GM13976 (cell line): ENCODE data around the gene LHFPL3.
"Not testable (repeated sequence)": the region's sequence is repeated elsewhere in the genome, so short reads cannot be mapped to it uniquely, and the experiment has no call there.

Source experiments
- DNase-seq: peaks from one replicate; pipeline ENCODE4 v3.0.0; 2012; ENCODE audit warnings: low spot score
- in situ Hi-C: fragments of 300-500 bp; cut with MboI; formaldehyde crosslinking; loops from one replicate; pipeline ENCODE4 v1.12.0; 2022; ENCODE audit warnings: low sequenced_read_pairs, mixed read lengths, inconsistent platforms; ENCODE audit not compliant: unreplicated experiment
- TF ChIP-seq, protein P1 (sequence below): IDR thresholded peaks from 2 replicates; pipeline ENCODE4 v1.5.1; 2012; ENCODE audit warnings: borderline replicate concordance, mild to moderate bottlenecking; ENCODE audit not compliant: insufficient read depth; ENCODE audit errors: extremely low read depth, missing control alignments, control extremely low read depth

LHFPL3 gene

DNA sequence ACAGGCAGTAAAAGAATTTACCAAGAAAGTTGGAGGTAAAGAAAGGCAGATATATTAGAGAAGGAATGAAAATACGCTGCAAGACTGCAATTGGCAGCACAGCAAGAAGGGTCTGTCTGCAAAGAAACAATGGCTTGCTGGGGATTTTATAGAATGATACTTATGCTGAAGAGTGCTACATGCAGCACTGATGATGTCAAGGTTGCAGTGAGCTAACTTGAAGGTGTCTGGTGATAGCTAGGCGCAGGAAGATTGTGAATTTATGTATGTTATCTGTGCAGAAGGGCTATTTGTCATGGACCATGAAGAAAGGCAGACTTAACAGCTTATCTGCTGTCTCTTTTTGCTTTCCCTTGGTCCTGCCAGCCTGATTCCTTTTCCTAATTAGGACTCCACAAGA, 366.3 kb downstream of the LHFPL3 start:
- TF ChIP-seq, protein P1, sequence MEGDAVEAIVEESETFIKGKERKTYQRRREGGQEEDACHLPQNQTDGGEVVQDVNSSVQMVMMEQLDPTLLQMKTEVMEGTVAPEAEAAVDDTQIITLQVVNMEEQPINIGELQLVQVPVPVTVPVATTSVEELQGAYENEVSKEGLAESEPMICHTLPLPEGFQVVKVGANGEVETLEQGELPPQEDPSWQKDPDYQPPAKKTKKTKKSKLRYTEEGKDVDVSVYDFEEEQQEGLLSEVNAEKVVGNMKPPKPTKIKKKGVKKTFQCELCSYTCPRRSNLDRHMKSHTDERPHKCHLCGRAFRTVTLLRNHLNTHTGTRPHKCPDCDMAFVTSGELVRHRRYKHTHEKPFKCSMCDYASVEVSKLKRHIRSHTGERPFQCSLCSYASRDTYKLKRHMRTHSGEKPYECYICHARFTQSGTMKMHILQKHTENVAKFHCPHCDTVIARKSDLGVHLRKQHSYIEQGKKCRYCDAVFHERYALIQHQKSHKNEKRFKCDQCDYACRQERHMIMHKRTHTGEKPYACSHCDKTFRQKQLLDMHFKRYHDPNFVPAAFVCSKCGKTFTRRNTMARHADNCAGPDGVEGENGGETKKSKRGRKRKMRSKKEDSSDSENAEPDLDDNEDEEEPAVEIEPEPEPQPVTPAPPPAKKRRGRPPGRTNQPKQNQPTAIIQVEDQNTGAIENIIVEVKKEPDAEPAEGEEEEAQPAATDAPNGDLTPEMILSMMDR: no peak
- in situ Hi-C loops: no loop called here
- DNase-seq: no peak

DNA sequence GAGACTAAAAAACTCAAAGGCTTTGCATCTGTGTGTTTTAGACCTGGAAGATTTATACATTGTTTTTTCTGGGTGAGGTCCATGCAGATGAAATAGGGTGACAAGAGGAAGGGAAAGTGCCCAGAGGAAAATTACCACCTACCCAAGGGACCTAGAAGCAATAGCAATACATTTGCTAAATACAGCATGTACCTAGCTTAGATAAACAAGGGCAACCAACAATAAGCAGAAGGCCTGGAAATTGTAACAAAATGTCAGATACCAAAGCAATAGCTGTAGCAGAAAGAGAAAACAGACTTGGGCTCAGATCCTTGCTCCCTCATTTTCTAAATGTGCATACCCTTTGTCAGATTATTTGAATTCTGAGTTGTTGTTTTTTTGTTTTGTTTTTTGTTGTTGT, 367.2 kb downstream of the LHFPL3 start:
- in situ Hi-C loops: no loop called here
- no peak for DNase-seq
- TF ChIP-seq, protein P1: no peak

DNA sequence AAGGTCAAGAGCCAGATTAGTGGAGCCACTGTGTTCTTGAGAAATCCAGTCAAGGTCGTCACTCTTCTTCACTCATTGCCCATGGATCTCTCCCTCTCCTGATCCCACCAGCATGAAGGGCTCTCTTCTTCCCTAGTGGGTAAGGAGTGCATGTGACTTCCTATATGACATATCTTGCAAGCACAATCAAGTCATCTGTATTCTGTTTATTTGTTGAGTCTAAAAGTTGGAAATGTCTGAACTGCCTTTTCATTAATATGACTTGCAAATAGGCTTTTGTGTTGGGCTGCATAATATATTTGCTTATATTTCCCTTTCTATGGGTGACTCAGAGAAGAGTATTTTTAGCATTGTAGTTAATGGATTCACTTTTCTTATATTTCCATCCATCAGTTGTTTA, 371.9 kb downstream of the LHFPL3 start:
- in situ Hi-C loops: no loop called here
- TF ChIP-seq, protein P1: no peak
- no peak for DNase-seq

DNA sequence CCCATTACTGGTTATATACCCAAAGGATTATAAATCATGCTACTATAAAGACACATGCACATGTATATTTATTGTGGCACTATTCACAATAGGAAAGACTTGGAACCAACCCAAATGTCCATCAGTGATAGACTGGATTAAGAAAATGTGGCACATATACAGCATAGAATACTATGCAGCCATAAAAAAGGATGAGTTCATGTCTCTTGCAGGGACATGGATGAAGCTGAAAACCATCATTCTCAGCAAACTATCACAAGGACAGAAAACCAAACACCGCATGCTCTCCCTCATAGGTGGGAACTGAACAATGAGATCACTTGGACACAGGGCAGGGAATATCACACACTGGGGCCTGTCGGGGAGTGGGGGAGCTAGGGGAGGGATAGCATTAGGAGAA, 392.6 kb downstream of the LHFPL3 start:
- in situ Hi-C loops: not testable (repeated sequence)

DNA sequence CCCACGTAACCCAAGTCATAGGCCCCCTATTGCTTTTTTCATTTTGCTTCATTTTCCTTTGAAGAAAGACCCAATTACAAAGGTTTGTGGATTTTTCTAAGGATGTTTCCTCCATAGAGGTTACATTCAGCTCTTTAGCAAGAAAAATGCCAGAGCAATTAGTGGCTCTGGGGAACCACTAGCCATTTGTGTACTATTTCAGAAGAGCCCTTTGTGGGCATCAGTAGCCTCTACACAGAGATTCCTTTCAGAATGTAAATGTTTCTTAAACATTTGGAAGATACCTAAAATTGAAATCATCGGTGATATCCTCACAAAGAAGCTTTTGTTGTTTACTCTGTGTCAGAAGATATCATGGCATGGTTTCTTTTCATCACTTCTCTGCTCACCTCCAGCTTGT, 394.6 kb downstream of the LHFPL3 start:
- in situ Hi-C loops: no loop called here
- TF ChIP-seq, protein P1: no peak
- DNase-seq: no peak

More for the DNA sequence above, 392.6 kb downstream of the LHFPL3 start:
- DNase-seq: not testable (repeated sequence)

DNA sequence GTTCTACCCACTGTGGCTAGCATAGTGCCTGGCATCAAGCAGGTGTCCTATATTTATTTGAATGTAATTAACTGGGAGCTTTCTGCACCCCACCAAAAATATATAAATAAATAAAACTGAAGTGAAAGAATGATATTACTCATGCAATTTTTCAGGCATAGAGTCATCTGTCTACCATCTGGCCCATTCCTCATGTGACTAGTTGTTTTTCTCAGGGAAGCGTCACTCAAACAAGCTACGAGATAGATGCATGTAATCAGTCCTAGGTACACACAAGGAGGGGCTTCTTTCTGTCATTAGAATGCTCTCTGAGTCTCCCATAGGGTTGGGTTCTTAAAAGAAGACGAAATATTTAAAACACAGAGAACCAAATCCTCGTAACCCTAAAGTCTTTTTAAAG, 430.1 kb downstream of the LHFPL3 start:
- no peak for DNase-seq
- TF ChIP-seq, protein P1: no peak

DNA sequence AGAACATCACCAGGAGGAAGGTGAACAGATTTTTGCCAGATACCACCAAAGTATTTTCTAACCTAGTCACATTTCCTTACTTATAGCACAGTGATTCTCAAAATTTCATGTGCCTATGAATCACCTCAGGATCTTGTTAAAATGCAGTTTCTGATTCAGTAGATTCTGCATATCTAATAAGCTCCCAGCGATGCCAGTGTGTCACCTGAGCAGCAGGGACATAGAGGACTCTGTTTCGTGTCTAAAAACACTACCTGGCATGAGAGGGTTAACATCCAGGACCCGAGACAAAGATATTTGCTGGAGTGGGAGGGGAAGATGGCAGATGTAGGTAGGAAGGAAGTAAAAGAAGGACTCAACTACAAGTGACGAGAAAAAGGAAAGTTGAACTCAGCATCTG, 433.5 kb downstream of the LHFPL3 start:
- in situ Hi-C loops: no loop called here
- TF ChIP-seq, protein P1: no peak

More for the DNA sequence above, 430.1 kb downstream of the LHFPL3 start:
- in situ Hi-C loops: no loop called here

More for the DNA sequence above, 433.5 kb downstream of the LHFPL3 start:
- no peak for DNase-seq
